GM12892 (cell line): ENCODE data around the gene PHACTR3.

Experiments
- POLR2A ChIP-seq: IDR thresholded peaks from 2 replicates; pipeline ENCODE4 v1.6.1; 2011; ENCODE audit warnings: low read depth, low read length, control low read depth
- POLR2AphosphoS5 ChIP-seq: IDR thresholded peaks from 2 replicates; pipeline ENCODE4 v1.6.1; 2011; ENCODE audit warnings: low read depth, low read length, control low read depth
- TAF1 ChIP-seq: IDR thresholded peaks from 2 replicates; pipeline ENCODE4 v1.6.1; 2011; ENCODE audit warnings: low read depth, mild to moderate bottlenecking, control low read depth, low read length, borderline replicate concordance

DNA sequence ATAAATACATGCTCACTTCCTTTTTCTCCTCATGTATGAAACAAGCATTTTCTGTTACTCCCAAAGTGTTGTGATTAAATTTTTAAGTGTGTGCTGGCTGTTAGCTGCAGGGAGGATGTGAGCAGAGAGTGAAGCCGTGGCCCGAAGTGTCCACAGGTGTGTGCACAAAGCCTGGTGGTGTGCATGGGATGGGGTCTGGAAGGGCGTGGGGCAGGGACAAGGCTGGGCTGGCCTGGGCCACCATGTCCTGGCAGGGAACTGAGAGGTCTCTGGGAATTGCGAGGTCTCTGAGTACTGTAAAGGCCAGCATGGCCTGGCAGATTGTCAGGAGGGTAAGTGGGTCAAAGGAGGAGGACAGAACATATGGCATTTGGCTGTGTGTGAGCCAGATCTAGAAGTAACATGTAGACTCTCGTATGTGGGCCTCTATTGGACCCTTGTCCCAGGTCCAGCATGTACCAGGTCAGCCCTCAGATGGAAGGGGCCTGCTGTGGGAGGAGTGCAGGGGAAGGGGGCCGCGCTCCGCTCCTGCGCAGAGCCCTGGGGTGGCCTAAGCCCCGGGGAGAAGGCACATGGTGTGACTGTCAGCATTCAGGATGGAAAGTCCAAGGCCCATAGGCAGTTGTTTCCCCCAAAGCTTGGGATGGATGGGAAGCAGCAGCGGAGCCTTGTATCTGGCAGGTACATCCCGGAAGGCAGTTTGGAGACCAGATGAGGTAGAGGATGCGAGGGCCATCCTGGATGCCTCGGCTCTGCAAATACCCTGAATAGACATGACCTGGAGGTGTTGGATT, 45.1 kb upstream of the PHACTR3 start:
- TF ChIP-seq POLR2AphosphoS5 (no peak), POLR2A (no peak), TAF1 (no peak)
